Left hindlimb (tissue), 1 donor: ENCODE results near the gene ADAMTS19.
A peak's percentile ranks its signal among the peaks of the same experiment; 100 is the strongest.
"Not testable (repeated sequence)": the region's sequence is repeated elsewhere in the genome, so short reads cannot be mapped to it uniquely, and the experiment has no call there.

Experiments
- DNase-seq: peaks from one replicate; pipeline ENCODE4 v3.0.0-alpha.2; 2018

ADAMTS19 gene

GRCh38 chr5:129609710-129610109 lies 149.6 kb downstream of the ADAMTS19 start:
- no peak for DNase-seq

- no peak for DNase-seq
Observed at GRCh38 chr5:129616517-129616916, 156.4 kb downstream of the ADAMTS19 start.

- no peak for DNase-seq
Observed at GRCh38 chr5:129617206-129617605, 157.1 kb downstream of the ADAMTS19 start.

- no peak for DNase-seq
Observed at GRCh38 chr5:129619782-129620181, 159.7 kb downstream of the ADAMTS19 start.

- DNase-seq, result no peak
Observed at GRCh38 chr5:129622531-129622930, 162.4 kb downstream of the ADAMTS19 start.

GRCh38 chr5:129629575-129629974 lies 169.5 kb downstream of the ADAMTS19 start:
- peak; percentile 32 for DNase-seq

GRCh38 chr5:129630101-129630500 lies 170.0 kb downstream of the ADAMTS19 start:
- no peak for DNase-seq

GRCh38 chr5:129631961-129632360 lies 171.9 kb downstream of the ADAMTS19 start:
- DNase-seq, result peak; percentile 48

- not testable (repeated sequence) for DNase-seq
Observed at GRCh38 chr5:129637501-129637900, 177.4 kb downstream of the ADAMTS19 start.

GRCh38 chr5:129639331-129639730 lies 179.2 kb downstream of the ADAMTS19 start:
- DNase-seq, result no peak

GRCh38 chr5:129652349-129653056 lies 192.4 kb downstream of the ADAMTS19 start:
- DNase-seq, result no peak

GRCh38 chr5:129653057-129653375 lies 192.9 kb downstream of the ADAMTS19 start:
- no peak for DNase-seq

- no peak for DNase-seq
Observed at GRCh38 chr5:129653442-129653841, 193.3 kb downstream of the ADAMTS19 start.

GRCh38 chr5:129656952-129657351 lies 196.9 kb downstream of the ADAMTS19 start:
- no peak for DNase-seq

GRCh38 chr5:129658801-129659200 lies 198.7 kb downstream of the ADAMTS19 start:
- no peak for DNase-seq

- no peak for DNase-seq
Observed at GRCh38 chr5:129661366-129662035, 201.4 kb downstream of the ADAMTS19 start.

- DNase-seq, result no peak
Observed at GRCh38 chr5:129664336-129664937, 204.3 kb downstream of the ADAMTS19 start.

- no peak for DNase-seq
Observed at GRCh38 chr5:129670957-129671500, 210.9 kb downstream of the ADAMTS19 start.

- no peak for DNase-seq
Observed at GRCh38 chr5:129672006-129672405, 211.9 kb downstream of the ADAMTS19 start.

GRCh38 chr5:129679671-129680070 lies 219.6 kb downstream of the ADAMTS19 start:
- DNase-seq, result no peak

GRCh38 chr5:129687941-129688340 lies 227.8 kb downstream of the ADAMTS19 start:
- DNase-seq, result no peak

- no peak for DNase-seq
Observed at GRCh38 chr5:129689045-129689444, 228.9 kb downstream of the ADAMTS19 start.

- no peak for DNase-seq
Observed at GRCh38 chr5:129691220-129691619, 231.1 kb downstream of the ADAMTS19 start.

- no peak for DNase-seq
Observed at GRCh38 chr5:129696636-129697035, 236.5 kb downstream of the ADAMTS19 start.
